GM15510 (cell line): ENCODE measurements around the gene SIRPG.

Experiments
- POLR2A ChIP-seq: IDR thresholded peaks from 3 replicates; pipeline ENCODE4 v1.6.1; 2011; ENCODE audit warnings: borderline replicate concordance; ENCODE audit not compliant: insufficient read length; ENCODE audit errors: extremely low read depth

Gene SIRPG

DNA sequence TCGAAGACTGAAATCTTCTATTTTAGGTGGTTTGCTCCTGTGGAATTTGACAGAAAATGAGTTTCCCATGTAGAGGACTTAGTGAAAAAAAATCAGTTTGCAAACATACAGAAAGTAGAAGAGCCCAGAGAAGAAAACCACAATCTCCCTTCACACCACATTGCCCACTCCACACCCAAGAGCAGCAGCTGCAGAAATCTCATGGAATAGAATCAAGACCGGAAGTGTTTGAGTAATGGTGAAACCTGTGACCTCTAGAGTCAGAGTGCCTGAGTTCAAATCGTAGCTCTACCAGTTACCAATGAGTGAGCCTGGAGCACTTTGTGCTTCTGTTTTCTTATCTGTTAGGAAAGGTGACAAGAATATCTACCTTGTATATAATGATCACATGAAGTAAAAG, 4.6 kb downstream of the SIRPG start:
- TF ChIP-seq POLR2A = no peak

- no peak for TF ChIP-seq POLR2A
Measured at GRCh38 chr20:1652104-1652503, 5.5 kb downstream of the SIRPG start.

DNA sequence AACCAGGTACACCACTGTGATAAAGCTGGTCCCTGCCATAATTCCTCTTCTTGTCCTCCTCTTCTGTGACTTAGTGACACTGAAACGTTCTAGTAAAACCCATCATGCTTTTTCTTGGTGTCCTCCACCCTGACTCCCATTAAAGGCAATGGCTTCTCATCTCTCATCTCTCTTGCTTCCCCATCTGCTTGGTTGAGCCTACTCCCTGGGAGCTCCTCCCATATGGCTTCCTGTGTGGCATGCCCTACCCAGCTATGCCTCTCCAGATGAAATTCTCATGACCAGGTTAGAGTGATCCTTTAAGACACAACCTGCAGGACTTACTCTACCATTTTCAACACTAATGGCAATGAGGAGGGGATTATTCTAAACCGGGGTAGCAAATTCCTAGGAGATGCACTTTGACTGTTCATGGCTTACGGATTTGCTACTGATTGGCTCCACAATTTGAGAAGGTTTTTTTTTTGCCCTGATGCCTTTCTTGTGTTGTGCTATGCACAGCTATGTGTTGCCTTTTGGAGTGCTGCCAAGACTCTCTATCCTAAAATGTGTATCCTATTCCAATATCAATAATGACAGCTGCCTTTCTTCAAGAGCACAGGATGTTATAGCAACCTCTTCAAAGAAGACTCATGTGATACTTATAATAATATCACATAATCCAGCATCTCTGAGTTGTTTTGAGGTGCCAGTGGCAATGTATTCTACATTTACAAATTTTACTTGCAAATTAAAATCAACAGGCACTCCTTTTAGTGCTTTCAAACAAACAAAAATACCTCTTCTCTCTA, 6.1 kb downstream of the SIRPG start:
- TF ChIP-seq POLR2A = no peak

- no peak for TF ChIP-seq POLR2A
Measured at GRCh38 chr20:1648101-1648500, 9.5 kb downstream of the SIRPG start.

GRCh38 chr20:1646975-1647431, 10.6 kb downstream of the SIRPG start:
- TF ChIP-seq POLR2A = no peak

- TF ChIP-seq POLR2A = no peak
Measured at GRCh38 chr20:1644101-1644962, 13.2 kb downstream of the SIRPG start.

- TF ChIP-seq POLR2A = no peak
Measured at GRCh38 chr20:1637755-1638154, 19.8 kb downstream of the SIRPG start.

DNA sequence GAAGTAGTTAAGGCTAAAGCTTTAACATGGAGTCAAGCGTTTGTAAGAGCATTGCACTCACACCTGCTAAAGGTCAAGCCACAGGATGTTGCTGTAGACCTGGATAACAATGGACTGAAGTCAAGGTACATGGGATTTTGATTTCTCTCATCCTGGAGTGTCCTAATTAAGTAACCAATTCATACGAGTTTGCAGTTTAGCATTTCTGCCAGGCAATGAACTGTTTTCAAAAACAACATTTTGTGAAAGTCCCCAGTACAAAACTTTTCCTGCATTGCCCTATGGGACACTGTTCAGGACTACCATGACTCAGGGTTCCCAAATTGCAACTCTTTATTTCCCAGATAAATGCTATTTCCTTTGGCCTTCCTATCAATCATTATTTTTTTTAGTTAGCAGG, 20.4 kb downstream of the SIRPG start:
- TF ChIP-seq POLR2A = no peak

DNA sequence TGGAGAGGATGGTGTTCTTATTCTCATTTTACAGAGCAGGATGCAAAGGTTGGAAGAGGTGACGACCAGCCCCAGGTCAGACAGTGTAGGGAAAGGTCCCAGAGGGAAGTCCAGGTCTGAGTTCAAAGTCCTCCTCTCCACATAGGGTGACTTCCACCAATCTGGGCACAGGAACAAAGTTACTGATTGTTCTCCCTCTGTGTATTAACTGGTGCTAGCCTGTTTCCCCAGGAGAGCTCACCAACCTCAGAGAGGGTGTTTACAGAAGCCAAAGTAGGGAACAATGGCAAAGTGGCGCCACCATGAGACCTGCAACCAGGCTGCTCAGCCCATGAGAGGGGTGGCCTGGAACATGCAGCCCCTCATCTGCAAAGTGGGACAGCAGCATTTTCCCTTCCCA, 21.0 kb downstream of the SIRPG start:
- no peak for TF ChIP-seq POLR2A

- TF ChIP-seq POLR2A = no peak
Measured at GRCh38 chr20:1635291-1635979, 22.1 kb downstream of the SIRPG start.

DNA sequence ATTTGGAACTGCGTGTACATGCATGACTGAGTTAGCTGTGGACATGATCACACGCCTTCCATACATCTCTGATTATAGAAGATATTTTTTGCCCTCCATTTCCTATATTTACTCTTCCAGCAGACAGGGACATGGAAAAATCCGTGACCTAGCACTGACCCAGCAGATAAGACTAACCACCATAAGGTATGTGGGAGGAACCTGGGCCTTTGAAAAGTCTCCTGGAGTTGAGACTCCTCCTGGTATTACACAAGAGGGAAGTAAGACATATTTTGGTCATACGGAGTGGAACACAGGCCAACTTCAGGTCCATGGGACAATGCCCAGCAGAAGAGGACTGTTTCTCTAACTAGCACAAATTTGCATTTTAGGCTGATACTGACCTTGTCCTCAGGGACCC, 24.0 kb downstream of the SIRPG start:
- TF ChIP-seq POLR2A = no peak

DNA sequence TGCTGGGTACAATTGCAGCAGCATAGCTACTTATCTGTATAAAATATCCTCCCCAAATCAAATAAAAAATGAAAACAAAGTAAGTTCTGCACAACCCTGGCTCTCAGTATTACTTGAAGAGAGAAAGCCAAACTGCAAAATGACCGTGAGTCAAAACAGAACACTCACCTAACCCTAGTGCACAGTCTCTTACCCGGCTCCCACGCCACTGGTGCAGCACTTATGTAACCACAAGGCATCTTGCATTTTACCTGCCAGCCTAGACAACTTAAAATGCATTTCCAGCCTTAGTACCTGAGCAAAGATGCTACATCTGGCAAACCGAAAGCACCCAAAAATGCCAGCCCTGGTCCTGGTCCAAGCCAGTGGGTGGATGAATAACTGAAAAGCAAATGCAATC, 25.4 kb downstream of the SIRPG start:
- TF ChIP-seq POLR2A = no peak

DNA sequence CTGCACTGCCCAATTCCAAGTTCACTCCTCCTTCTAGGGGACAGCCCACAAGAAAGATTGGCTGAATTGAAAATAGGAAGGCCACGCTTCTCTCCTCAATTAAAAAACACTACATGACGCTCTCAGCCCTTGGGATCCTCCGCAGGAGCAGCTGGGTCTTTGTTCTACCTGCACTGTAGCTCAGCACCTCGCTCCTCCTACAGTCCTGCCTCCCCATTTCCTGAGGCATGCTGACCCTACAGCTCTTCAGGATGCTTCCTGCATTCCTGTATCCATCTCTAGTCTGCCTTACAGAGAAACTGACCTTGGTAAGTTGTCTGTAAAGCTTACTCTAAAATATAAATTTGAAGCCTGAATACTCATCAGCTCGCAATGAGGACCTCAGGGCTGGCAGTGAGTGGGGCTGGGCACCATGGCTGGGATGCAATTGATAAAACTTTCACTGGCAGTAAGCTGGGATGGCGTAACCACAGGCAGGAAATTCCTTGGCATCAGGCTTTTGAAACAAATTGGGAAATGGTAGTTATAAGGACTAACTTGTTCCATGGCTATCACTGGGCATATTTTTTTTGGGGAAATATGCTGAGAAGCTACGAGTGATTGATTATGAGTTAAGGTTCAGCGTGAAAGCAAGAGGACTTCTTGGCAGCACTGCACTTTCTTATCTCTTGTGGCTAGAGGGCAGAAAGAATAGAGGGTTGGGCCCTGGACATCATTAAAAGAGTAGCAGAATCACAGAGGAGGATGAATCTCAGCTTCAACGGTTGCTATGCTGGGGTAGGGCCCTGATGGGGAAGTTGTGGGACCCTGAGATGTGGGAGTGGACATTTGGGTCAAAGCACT, 26.0 kb downstream of the SIRPG start:
- TF ChIP-seq POLR2A = no peak

GRCh38 chr20:1630186-1630585, 27.4 kb downstream of the SIRPG start:
- no peak for TF ChIP-seq POLR2A
